Measurements from ENCODE around the gene CCDC126. TPM values are rescaled to one million over a fixed set of nuclear protein-coding genes. Genes with fewer than 3 reads are reported as not detected.

The CCDC126 gene
- total and polyA plus RNA-seq, 2 of the 8 experiments (the other 6 are each of a cell fraction or from before 2014, with no cell fraction given) = 1.4 to 5.3 TPM

- TF ChIP-seq CHD7 (IDR thresholded peaks at IDR 0.05; ENCODE audit: insufficient replicate concordance, low read length) (no peak), JUN (IDR thresholded peaks at IDR 0.05; ENCODE audit: low read depth, low read length) (no peak), ATF3 (IDR thresholded peaks at IDR 0.05; ENCODE audit: insufficient read depth, low read depth, low read length) (no peak), KDM5A (IDR thresholded peaks at IDR 0.05; ENCODE audit: low read length) (no peak)
Observed at GRCh38 chr7:23655433-23655832, 58.3 kb downstream of the CCDC126 start (continued).
